ENCODE results near the gene ZNF362.
A peak's percentile ranks its signal among the peaks of the same experiment; 100 is the strongest.

Gene ZNF362

DNA sequence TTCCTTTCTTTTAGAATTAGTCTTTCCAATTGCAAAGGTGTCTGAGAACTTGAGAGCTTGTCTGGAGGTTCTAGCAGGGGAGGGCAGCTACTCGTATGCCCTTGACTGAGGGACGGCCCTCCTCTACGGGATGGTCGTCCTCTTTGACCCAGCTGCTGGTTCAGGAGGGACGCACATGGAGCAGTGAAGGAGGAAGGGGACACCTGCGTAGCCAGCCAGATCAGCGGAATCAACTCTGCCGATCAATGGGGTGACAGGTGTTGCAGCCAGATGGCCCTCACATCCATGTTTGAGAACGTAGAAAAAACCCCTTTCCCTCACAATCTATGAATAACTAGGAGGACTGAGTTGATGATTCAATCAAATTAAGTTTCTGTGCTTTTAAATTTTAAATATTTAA lies 80.3 kb downstream of the ZNF362 start:
- Histone ChIP-seq H3K4me1 (ENCODE audit: control insufficient read depth, insufficient read depth, low read length, poor library complexity, severe bottlenecking) (peaks cover 70% of the 10 kb centered on the region), H3K27ac (ENCODE audit: low read depth, low read length, severe bottlenecking) (no peak overlapping the region), H3K9me3 (ENCODE audit: control insufficient read depth, low read length) (no peaks in the 10 kb centered on the region), H3K36me3 (ENCODE audit: control insufficient read depth, insufficient read depth, low read length) (peaks cover 83% of the 10 kb centered on the region), H3K4me3 (ENCODE audit: extremely low read depth, insufficient read depth, low read length, poor library complexity, severe bottlenecking) (no peak overlapping the region)
- 70 to 77% methylated on average over 4 to 5 of the region's 9 CpGs for WGBS, 2 experiments (ENCODE audit: insufficient coverage in 2 of 2)

DNA sequence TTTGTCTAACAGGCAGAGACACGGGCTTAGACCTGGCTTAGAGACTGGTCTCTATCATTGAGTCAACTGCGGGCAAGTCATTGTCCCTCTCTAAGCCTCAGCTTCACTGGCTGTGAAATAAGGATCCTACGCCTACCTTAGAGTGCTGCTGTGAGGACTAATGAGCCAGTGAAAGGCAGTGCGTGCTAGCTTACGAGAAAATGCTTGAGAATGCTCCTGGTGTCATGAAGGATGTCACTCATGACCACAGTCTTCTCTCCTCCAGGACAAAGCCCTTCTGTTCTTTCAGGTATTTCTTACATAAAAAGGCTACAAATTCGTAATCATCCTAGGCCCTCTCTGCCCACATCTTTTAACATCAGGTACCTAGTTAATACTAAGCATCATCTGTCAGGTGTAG lies 81.1 kb downstream of the ZNF362 start:
- Histone ChIP-seq H3K4me3 (ENCODE audit: extremely low read depth, insufficient read depth, low read length, poor library complexity, severe bottlenecking) (no peak overlapping the region), H3K4me1 (ENCODE audit: control insufficient read depth, insufficient read depth, low read length, poor library complexity, severe bottlenecking) (peaks cover 75% of the 10 kb centered on the region), H3K27ac (ENCODE audit: low read depth, low read length, severe bottlenecking) (peak overlapping the region; percentile 71), H3K9me3 (ENCODE audit: control insufficient read depth, low read length) (no peaks in the 10 kb centered on the region), H3K36me3 (ENCODE audit: control insufficient read depth, insufficient read depth, low read length) (peaks cover 81% of the 10 kb centered on the region)
- 73% methylated on average over 5 to 6 of the region's 6 CpGs for WGBS, 2 experiments (ENCODE audit: insufficient coverage in 2 of 2)

DNA sequence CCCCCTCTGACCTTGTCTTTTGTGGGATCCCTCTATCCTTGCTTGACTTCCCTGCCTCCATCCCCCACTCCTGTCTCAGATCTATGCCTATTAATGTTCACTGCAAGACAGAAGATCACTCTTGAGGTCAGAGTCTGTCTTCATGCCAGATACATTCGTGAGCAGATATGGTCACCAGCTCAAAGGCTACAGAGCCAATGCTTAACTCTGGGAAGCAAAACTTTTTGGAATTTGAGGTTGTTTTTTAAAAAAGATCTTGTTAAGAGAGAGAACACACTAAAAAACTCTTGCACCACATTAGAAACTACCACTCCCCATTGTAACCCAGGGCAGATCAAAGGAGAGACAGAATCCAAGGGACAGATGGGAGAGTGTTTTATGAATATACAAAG lies 81.8 kb downstream of the ZNF362 start:
- no peaks in the 10 kb centered on the region for H3K9me3 ChIP-seq (ENCODE audit: control insufficient read depth, low read length)
- 93 to 100% methylated on average over 1 of the region's 1 CpG for WGBS, 2 experiments (ENCODE audit: insufficient coverage in 2 of 2)
- peak overlapping the region; percentile 71 for H3K27ac ChIP-seq (ENCODE audit: low read depth, low read length, severe bottlenecking)
- no peak overlapping the region for H3K4me3 ChIP-seq (ENCODE audit: extremely low read depth, insufficient read depth, low read length, poor library complexity, severe bottlenecking)
- peaks cover 79% of the 10 kb centered on the region for H3K36me3 ChIP-seq (ENCODE audit: control insufficient read depth, insufficient read depth, low read length)
- H3K4me1 ChIP-seq (ENCODE audit: control insufficient read depth, insufficient read depth, low read length, poor library complexity, severe bottlenecking) = peaks cover 74% of the 10 kb centered on the region

DNA sequence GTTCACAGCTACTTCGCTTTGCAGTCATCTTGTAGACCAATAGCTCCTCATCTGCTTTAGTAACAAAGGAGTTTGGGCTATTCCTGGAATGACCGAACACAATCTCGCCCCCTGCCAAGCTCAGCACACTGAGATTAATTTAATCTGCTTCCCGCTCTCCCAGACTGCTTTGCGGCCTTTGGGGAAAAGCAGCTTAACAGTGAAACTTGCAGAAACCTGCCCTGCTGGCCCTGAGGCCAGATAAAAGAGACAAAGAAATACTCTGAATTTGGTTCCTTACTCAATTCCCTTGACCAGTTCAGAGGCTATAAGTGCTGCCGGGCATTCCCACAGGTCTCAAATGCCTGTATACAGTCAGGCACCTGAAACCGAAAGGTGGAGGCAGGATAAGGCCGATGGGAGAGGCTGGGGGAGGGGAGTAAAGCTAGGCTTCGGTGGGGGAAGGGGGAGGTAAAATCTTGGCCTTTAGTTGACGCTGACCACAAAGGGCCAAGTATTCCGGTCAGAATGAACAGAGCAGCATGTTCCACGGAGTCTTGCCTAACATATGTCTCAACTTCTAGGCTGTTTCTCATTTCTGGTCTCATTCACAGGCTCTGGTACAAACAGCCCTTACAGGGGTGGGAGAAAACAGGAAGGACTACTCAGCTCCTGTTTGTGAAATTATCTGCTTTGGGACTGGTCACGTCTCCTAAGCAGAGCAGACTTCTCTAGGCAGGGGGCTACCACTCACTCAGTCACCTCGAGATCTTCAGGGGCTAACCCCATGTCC lies 82.3 kb downstream of the ZNF362 start:
- Histone ChIP-seq H3K4me1 (ENCODE audit: control insufficient read depth, insufficient read depth, low read length, poor library complexity, severe bottlenecking) (peaks cover 77% of the 10 kb centered on the region), H3K36me3 (ENCODE audit: control insufficient read depth, insufficient read depth, low read length) (peaks cover 79% of the 10 kb centered on the region), H3K4me3 (ENCODE audit: extremely low read depth, insufficient read depth, low read length, poor library complexity, severe bottlenecking) (no peak overlapping the region), H3K9me3 (ENCODE audit: control insufficient read depth, low read length) (no peaks in the 10 kb centered on the region), H3K27ac (ENCODE audit: low read depth, low read length, severe bottlenecking) (peak overlapping the region; percentile 71)
- 57 to 59% methylated on average over 11 to 14 of the region's 14 CpGs for WGBS, 2 experiments (ENCODE audit: insufficient coverage in 2 of 2)

DNA sequence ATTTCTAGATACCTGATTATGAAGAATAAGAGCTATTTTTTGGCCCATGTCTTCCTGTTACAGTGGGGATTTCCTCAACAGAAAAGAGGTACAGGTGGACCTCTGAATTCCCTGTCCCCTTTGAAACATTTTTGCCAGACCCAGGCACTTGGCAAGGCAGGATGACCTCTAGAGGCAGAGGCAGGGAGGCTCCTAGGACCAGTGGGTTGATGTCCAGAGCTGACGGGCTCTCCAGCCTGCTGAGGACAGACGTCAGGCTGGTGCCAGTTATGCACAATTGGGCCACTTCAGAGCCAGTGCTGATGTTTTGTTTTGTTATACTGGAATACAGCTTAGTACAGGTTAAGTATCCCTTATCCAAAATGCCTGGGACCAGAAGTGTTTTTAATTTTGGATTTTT lies 83.1 kb downstream of the ZNF362 start:
- 83 to 100% methylated on average over 1 of the region's 2 CpGs for WGBS, 2 experiments (ENCODE audit: insufficient coverage in 2 of 2)
- H3K27ac ChIP-seq (ENCODE audit: low read depth, low read length, severe bottlenecking) = peak overlapping the region; percentile 71
- peaks cover 85% of the 10 kb centered on the region for H3K4me1 ChIP-seq (ENCODE audit: control insufficient read depth, insufficient read depth, low read length, poor library complexity, severe bottlenecking)
- H3K9me3 ChIP-seq (ENCODE audit: control insufficient read depth, low read length) = no peaks in the 10 kb centered on the region
- peaks cover 79% of the 10 kb centered on the region for H3K36me3 ChIP-seq (ENCODE audit: control insufficient read depth, insufficient read depth, low read length)
- H3K4me3 ChIP-seq (ENCODE audit: extremely low read depth, insufficient read depth, low read length, poor library complexity, severe bottlenecking) = no peak overlapping the region

DNA sequence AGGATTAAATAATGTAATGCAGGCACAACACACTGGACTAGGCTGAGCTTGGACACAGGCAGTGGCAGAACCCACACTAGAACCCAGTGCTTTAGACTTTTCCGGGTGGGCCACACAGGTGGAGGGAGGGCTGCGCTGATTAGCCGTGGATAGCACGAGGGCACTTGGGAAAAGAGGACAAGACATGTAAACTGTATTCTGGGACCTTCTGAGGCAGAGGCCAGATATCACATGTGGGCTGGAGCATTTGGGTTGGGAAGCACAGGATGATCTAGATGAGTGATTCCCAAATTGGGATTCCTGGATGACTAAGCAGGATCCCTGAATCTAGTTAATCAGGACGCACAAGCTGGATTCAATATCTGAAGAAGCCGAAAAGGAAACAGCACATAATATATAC lies 84.9 kb downstream of the ZNF362 start:
- H3K36me3 ChIP-seq (ENCODE audit: control insufficient read depth, insufficient read depth, low read length) = peaks cover 72% of the 10 kb centered on the region
- H3K4me3 ChIP-seq (ENCODE audit: extremely low read depth, insufficient read depth, low read length, poor library complexity, severe bottlenecking) = no peak overlapping the region
- H3K9me3 ChIP-seq (ENCODE audit: control insufficient read depth, low read length) = no peaks in the 10 kb centered on the region
- peaks cover 89% of the 10 kb centered on the region for H3K4me1 ChIP-seq (ENCODE audit: control insufficient read depth, insufficient read depth, low read length, poor library complexity, severe bottlenecking)
- WGBS, 2 experiments (ENCODE audit: insufficient coverage in 2 of 2) = 91 to 93% methylated on average over 5 of the region's 6 CpGs
- peak overlapping the region; percentile 19 for H3K27ac ChIP-seq (ENCODE audit: low read depth, low read length, severe bottlenecking)

DNA sequence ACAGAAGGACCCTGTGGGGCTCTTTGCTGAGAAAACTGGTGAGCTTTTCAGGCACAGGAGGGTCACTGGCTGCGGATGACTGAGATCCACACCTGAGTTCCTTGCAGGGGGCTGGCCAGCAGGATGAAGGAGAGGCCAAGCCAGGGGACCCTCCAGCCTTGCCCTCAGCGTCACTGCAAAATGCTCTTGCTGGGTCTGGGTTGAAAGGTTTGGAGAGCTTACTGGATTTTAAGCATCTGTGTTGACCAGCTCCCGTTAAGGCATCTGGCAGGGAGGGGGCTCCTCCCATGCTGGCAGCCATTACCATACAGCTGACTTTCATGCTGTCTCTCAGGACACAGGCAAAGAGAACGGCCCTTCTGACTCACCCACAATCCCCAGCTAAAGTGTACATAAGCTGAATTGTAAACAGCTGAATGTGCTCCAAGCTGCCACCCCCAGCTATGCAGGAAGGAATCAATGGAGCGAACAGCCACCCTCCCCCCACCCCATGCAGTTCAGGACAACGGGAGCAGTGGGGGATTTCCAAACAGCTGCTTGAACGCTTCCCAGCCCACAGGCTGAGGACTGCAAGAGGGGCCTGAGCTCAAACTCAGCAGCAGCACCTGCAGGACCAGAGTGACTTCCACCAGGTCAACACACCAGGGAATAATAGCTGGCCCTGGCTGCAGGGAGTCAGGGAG lies 85.9 kb downstream of the ZNF362 start:
- H3K4me1 ChIP-seq (ENCODE audit: control insufficient read depth, insufficient read depth, low read length, poor library complexity, severe bottlenecking) = peaks cover 88% of the 10 kb centered on the region
- H3K27ac ChIP-seq (ENCODE audit: low read depth, low read length, severe bottlenecking) = peak overlapping the region; percentile 77
- no peaks in the 10 kb centered on the region for H3K9me3 ChIP-seq (ENCODE audit: control insufficient read depth, low read length)
- H3K36me3 ChIP-seq (ENCODE audit: control insufficient read depth, insufficient read depth, low read length) = peaks cover 69% of the 10 kb centered on the region
- no peak overlapping the region for H3K4me3 ChIP-seq (ENCODE audit: extremely low read depth, insufficient read depth, low read length, poor library complexity, severe bottlenecking)
- 29 to 39% methylated on average over 2 to 4 of the region's 7 CpGs for WGBS, 2 experiments (ENCODE audit: insufficient coverage in 2 of 2)

DNA sequence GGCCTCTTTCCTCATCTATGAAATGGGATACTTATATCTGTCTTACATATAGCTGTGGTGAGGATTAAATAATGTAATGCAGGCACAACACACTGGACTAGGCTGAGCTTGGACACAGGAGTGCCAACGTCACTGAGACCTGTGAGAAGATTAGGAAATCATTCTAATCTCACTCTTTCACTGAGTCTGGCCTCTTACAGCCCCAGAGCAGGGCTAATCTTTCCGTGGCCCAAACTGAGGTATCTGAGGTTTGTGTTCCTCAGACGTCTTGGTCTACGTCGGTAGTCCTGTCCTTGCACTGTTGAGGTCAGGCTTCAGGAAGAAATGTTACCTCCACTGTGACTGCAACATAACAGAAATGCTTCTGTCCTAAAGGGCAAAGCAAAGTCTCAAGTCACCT lies 87.2 kb downstream of the ZNF362 start:
- Histone ChIP-seq H3K27ac (ENCODE audit: low read depth, low read length, severe bottlenecking) (peak overlapping the region; percentile 36), H3K4me1 (ENCODE audit: control insufficient read depth, insufficient read depth, low read length, poor library complexity, severe bottlenecking) (peaks cover 77% of the 10 kb centered on the region), H3K9me3 (ENCODE audit: control insufficient read depth, low read length) (no peaks in the 10 kb centered on the region), H3K4me3 (ENCODE audit: extremely low read depth, insufficient read depth, low read length, poor library complexity, severe bottlenecking) (no peak overlapping the region), H3K36me3 (ENCODE audit: control insufficient read depth, insufficient read depth, low read length) (peaks cover 69% of the 10 kb centered on the region)
- 79 to 83% methylated on average over 1 to 2 of the region's 5 CpGs for WGBS, 2 experiments (ENCODE audit: insufficient coverage in 2 of 2)

DNA sequence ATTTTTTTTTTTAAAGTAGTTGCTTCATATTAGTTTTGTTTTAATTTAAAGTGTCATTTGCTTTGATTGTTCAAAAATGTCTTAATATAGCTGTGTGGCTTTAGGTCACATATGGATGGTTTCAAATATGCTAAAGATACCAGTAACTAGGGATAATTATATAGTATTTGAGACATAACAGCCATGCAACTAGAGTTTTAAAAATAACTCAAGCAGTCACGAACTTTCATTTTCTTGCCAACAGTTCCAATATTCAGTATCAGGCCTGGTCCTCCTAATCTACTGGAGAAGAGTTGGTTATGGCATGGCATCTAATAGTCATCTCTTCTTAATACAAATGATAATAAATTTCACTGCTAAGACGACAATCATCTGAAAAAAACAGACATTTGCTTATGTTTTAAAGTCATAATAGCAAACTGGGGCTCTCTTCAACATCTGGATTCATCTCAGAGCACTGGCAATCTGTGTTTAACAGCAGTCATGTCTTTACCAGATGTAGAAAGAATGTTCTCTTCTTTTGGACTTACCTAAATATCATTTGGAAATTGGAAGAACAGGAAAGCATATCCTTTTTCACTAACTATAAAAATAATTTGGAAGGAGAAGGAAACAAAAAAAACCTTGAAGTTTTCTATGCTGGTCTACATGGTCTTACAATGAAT lies 88.7 kb downstream of the ZNF362 start:
- no peaks in the 10 kb centered on the region for H3K9me3 ChIP-seq (ENCODE audit: control insufficient read depth, low read length)
- H3K27ac ChIP-seq (ENCODE audit: low read depth, low read length, severe bottlenecking) = no peak overlapping the region
- H3K4me1 ChIP-seq (ENCODE audit: control insufficient read depth, insufficient read depth, low read length, poor library complexity, severe bottlenecking) = peaks cover 62% of the 10 kb centered on the region
- peaks cover 67% of the 10 kb centered on the region for H3K36me3 ChIP-seq (ENCODE audit: control insufficient read depth, insufficient read depth, low read length)
- no peak overlapping the region for H3K4me3 ChIP-seq (ENCODE audit: extremely low read depth, insufficient read depth, low read length, poor library complexity, severe bottlenecking)
- 100% methylated on average over 1 of the region's 2 CpGs; no CpG with 5 or more reads in 1 of the 2 experiments for WGBS, 2 experiments (ENCODE audit: insufficient coverage in 2 of 2)

DNA sequence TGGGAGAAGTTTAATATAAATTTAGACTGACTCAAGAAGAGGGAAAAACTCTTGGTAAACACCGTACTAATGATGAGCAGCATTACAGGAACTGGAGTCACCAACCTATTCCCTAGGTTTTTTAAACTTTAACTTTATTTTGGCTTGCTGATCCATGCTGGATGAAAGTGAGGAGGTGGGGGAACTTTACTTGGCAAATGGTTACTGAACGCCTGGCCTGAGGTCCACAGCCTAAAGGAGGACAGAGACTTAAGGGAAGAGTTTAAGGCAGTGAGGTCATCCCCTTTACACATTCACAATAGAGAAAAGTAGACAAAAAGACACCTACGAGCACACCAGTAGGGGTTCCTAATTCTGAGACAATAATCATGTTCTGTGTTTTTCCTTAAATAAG lies 90.2 kb downstream of the ZNF362 start:
- H3K4me3 ChIP-seq (ENCODE audit: extremely low read depth, insufficient read depth, low read length, poor library complexity, severe bottlenecking) = peak overlapping the region; percentile 67
- H3K4me1 ChIP-seq (ENCODE audit: control insufficient read depth, insufficient read depth, low read length, poor library complexity, severe bottlenecking) = peaks cover 55% of the 10 kb centered on the region
- no peaks in the 10 kb centered on the region for H3K9me3 ChIP-seq (ENCODE audit: control insufficient read depth, low read length)
- WGBS, 2 experiments (ENCODE audit: insufficient coverage in 2 of 2) = no CpG with 5 or more reads among the region's 3 CpGs
- H3K27ac ChIP-seq (ENCODE audit: low read depth, low read length, severe bottlenecking) = peak overlapping the region; percentile 86
- H3K36me3 ChIP-seq (ENCODE audit: control insufficient read depth, insufficient read depth, low read length) = peaks cover 52% of the 10 kb centered on the region

Data from mesodermal cell (in vitro differentiated cells).